Gastroesophageal sphincter (tissue), 3 donors: ENCODE data around the gene GASK1B.

Source experiments
- POLR2A ChIP-seq, 2 donors: fragments of 450-650 bp; IDR thresholded peaks; one replicate each; pipeline ENCODE4 v1.6.1; 2017; ENCODE audit warnings: antibody characterized with exemption in 2 of 2, mild to moderate bottlenecking in 2 of 2, moderate library complexity in 1 of 2
- TF ChIP-seq, protein P1 (sequence below), 4 experiments: fragments of 200-600 bp in 2 of 4; fragments of 450-650 bp in 2 of 4; sonication (generic) in 1 of 4; IDR thresholded peaks; one replicate each; pipeline ENCODE4 v1.5.1; 2017 to 2019; ENCODE audit warnings: antibody characterized with exemption in 4 of 4, mild to moderate bottlenecking in 2 of 4, moderate library complexity in 2 of 4

DNA sequence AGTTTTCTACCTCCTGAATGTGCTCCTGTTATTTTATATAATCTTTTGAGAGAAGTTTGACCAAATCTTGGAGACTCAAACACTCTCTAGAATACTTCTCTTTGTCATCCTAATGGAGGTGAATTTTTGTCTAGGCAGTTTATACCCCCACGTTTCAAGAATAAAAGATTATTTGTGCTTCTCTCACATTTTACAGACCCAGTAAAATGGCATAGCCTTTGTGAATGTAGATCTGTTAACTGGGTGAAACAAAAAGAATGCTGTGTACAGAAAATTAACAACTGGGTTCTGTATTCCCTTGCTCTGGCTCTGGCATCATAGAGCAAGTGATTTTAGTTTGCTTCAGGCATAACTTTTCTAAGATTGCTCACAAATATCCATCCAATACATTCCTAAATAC, 26.1 kb downstream of the GASK1B start:
- TF ChIP-seq, protein P1, sequence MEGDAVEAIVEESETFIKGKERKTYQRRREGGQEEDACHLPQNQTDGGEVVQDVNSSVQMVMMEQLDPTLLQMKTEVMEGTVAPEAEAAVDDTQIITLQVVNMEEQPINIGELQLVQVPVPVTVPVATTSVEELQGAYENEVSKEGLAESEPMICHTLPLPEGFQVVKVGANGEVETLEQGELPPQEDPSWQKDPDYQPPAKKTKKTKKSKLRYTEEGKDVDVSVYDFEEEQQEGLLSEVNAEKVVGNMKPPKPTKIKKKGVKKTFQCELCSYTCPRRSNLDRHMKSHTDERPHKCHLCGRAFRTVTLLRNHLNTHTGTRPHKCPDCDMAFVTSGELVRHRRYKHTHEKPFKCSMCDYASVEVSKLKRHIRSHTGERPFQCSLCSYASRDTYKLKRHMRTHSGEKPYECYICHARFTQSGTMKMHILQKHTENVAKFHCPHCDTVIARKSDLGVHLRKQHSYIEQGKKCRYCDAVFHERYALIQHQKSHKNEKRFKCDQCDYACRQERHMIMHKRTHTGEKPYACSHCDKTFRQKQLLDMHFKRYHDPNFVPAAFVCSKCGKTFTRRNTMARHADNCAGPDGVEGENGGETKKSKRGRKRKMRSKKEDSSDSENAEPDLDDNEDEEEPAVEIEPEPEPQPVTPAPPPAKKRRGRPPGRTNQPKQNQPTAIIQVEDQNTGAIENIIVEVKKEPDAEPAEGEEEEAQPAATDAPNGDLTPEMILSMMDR (IDR thresholded peaks at IDR 0.05) = no peak
- no peak for TF ChIP-seq POLR2A (IDR thresholded peaks at IDR 0.05)
